GM21390 (cell line): ENCODE data around the gene CPHXL.

ENCODE experiments used
- ATAC-seq: cut with Tn5 transposase; IDR thresholded peaks from one replicate; pipeline ENCODE4 v1.9.1; 2021; ENCODE audit not compliant: unreplicated experiment

CPHXL gene

DNA sequence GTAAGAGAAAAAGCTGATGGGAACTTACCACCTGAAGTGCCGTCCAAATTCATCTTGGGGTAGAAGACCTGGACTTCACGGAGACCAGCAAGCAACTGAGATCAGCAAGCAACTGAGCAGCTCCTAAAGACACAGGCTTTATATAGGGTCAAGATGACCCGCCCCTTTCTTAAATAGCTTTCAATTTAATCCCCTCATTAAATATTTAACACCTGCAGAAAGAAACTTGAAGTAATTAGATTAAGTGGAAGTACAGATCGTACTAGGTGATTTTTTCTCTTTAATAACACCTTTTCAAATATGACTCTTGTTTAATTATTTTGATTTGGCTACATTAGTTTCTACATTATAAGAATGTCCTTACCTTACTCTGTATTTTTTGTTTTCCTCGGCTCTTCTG lies at the start of gene CPHXL:
Gene CPHXL, minus strand, starts transcription at position 101 of the 400 bp plus-strand sequence. Its CDS starts 48 bp downstream, at position 53.
- ATAC-seq: no peak

- ATAC-seq: no peak
Measured at GRCh38 chr16:75774197-75774596, 47.9 kb upstream of the CPHXL start.

- ATAC-seq: no peak
Measured at GRCh38 chr16:75770051-75770450, 43.8 kb upstream of the CPHXL start.

- peak; percentile 92 for ATAC-seq
Measured at GRCh38 chr16:75764154-75764768, 38.0 kb upstream of the CPHXL start.

DNA sequence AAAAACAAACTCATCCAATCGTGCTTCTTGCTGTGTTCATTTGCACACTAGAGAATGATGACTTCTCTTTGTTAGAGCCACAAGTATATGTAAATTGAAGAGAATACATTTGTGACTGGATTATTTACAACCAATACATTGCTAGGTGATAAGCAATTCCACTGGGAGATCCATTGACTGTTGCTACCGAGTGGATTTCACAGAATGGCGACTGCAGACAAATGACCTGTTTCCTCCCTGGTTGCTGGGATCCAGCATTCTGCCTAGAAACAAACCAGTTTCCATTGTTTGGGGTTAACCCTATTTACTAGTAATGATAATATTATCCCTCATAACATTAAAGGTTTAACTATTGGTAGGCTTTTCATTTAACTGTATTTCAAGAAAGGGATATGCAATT lies 36.9 kb upstream of the CPHXL start:
- no peak for ATAC-seq

DNA sequence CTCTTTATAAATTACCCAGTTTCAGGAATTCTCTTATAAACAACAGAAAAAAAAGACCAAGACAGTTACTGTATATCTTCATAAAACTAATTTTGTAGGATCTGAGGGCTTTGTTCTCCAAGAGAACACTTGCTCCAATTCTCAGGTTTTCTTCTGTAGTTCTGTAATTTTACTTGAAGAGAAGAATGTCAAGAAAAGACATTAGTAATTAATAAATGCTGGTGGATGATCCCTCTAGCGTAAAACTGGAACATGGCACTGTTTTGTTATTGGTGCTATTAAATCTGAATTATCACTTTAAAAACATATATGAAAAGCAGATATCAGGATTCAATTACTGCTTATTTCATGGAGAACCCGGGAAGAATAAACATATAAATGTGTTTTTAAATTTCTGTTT lies 36.5 kb upstream of the CPHXL start:
- ATAC-seq: no peak

- peak; percentile 6 for ATAC-seq
Measured at GRCh38 chr16:75761108-75761507, 34.8 kb upstream of the CPHXL start.

- ATAC-seq: no peak
Measured at GRCh38 chr16:75760018-75760519, 33.8 kb upstream of the CPHXL start.

DNA sequence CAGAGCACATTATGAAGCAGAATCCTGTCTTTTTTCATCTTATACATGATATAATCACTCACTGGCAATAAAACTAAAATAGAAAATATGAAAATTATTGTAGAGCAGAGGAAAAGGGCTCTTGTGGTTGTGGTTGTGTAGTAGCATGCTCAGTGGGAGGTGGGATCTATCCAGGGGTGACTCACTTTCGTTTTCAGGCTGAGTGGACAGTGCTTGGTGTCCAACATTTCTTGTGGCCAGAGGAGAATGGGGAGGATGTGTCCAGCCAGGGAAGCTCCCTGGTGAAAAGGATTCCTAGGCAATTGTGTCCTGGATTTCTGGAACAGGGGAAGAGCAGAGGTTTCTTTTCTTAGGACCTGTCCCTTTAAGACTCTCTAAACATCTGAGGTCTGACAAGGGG lies 31.9 kb upstream of the CPHXL start:
- ATAC-seq: no peak

DNA sequence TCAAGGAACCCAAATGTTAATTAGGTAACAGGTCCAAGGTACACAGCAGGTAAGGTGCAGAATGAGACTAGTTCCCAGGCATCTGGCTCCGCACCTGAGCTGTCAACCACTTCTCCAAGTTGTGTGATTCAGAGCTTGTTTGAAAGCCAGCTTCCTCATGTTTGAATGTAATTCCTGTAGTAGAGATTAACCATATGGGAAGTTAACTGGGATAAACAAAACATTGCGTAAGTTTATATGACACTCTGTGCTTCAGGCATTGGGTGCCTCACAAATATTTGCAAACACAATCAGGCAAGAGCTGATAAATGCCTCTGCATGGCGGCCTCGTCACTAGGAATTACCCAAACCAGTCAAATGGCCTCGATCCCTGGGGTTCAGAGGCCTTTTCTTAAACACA lies 27.9 kb upstream of the CPHXL start:
- no peak for ATAC-seq

- no peak for ATAC-seq
Measured at GRCh38 chr16:75750528-75750927, 24.2 kb upstream of the CPHXL start.

DNA sequence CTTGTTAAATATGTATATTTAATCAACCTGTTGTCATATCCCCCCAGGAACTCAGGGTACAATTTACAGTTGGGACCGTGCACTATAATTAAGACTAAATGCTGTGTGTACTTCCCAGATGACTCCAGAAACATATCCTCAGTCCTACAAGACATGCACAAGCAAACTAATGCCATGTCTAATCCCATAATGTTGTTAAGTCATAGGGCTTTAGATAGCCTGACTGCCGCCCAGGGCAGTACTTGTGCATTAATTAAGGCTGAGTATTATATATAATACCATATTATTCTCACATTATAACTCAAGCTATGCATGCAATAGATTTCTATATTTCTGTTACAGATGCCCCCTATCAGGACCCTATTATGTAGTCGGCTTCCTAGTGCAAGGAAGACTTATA lies 20.1 kb upstream of the CPHXL start:
- ATAC-seq: no peak

GRCh38 chr16:75745823-75746222 lies 19.5 kb upstream of the CPHXL start:
- peak; percentile 72 for ATAC-seq

GRCh38 chr16:75745242-75745641 lies 19.0 kb upstream of the CPHXL start:
- peak; percentile 53 for ATAC-seq

GRCh38 chr16:75742424-75743047 lies 16.2 kb upstream of the CPHXL start:
- no peak for ATAC-seq

GRCh38 chr16:75733305-75734211 lies 7.3 kb upstream of the CPHXL start:
- no peak for ATAC-seq

DNA sequence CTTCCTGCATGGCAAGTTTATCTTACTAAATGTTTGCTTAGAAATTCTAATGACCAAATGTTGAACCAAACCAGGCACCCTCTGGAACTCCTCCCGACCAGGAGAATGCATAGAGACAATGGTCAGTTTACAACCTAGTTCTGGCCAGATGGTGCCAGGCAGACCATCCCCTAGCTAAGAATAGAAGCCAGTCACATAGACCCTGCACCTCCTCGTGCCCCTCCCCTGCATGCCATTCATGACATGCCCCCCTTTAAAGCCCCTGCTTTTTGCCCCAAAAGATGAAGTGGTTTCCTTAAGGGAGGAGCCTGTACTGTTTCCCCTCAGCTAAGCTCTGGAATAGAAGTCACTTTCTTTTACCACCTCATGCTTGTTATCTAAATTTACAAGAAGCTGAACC lies 6.6 kb upstream of the CPHXL start:
- ATAC-seq: no peak

GRCh38 chr16:75727221-75727620 lies 931 bp upstream of the CPHXL start:
- no peak for ATAC-seq

GRCh38 chr16:75718452-75718851 lies 7.8 kb downstream of the CPHXL start:
- no peak for ATAC-seq

DNA sequence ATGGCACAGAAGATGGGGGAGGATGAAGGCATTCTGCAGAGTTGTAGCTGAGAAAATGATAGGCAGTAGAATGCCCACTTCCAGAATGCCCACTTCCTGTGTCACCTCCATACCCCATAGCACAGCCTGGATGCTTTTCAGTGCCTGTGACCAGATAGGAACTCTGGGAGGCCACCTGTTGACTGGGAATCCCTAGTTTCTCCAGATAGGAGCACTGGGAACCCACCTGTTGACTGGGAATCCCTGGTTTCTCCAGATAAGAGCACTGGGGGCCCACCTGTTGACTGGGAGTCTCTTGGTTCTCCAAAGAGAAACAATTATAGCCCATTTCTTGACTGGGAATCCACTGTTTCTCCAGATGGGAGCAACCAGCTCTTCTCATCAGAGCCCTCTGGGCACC lies 11.6 kb downstream of the CPHXL start:
- no peak for ATAC-seq

DNA sequence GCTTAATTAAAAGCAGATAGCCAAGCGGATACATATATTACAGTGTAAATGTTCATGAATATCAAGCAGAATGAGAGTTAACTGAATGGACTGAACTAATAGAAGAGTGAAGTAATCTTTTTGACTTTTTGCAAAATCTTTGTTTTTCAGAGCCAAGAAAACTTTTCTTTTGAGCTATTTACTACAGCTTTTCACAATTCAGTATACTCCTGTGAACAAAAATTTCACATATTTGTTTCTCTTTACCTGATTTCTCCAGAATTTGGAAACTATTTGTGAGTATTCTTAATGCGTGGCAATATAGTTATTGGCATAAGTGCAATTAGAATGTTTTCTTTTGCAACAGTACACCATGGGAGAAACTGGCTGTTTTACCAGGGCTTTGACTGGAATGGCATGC lies 15.9 kb downstream of the CPHXL start:
- ATAC-seq: no peak

GRCh38 chr16:75703306-75703705 lies 23.0 kb downstream of the CPHXL start:
- no peak for ATAC-seq
